Measurements from ENCODE around the gene HYPK. TPM values are rescaled to one million over a fixed set of nuclear protein-coding genes. Genes with fewer than 3 reads are reported as not detected.
A peak's percentile ranks its signal among the peaks of the same experiment; 100 is the strongest.
"Not testable (repeated sequence)": the region's sequence is repeated elsewhere in the genome, so short reads cannot be mapped to it uniquely, and the experiment has no call there.

Gene HYPK
- total and polyA plus RNA-seq, 2 of the 8 experiments (the other 6 are each of a cell fraction or from before 2014, with no cell fraction given), result 5.4 to 17.6 TPM

GRCh38 chr15:43825305-43825704, 24.9 kb downstream of the HYPK start:
- H2BK12ac ChIP-seq (ENCODE audit: low read depth, low read length); H3K14ac ChIP-seq (ENCODE audit: insufficient read length); H3K23ac ChIP-seq (ENCODE audit: insufficient read length); H2BK15ac ChIP-seq (ENCODE audit: low read length); H4K5ac ChIP-seq (ENCODE audit: insufficient read length, low read depth, low read length); H4K91ac ChIP-seq (replicated peaks; ENCODE audit: insufficient read length, low read length); H4K8ac ChIP-seq (ENCODE audit: extremely low read depth, insufficient read depth, low read length); H2AK5ac ChIP-seq (ENCODE audit: low read depth, low read length); H3K79me1 ChIP-seq (ENCODE audit: low read depth, low read length); H3K9ac ChIP-seq (replicated peaks in 1 of 4; ENCODE audit: extremely low read depth in 1 of 4, low read depth in 3 of 4, low read length in 3 of 4); H3K56ac ChIP-seq (replicated peaks; ENCODE audit: insufficient read length, low read depth, low read length); H3K4ac ChIP-seq (replicated peaks; ENCODE audit: insufficient read length, low read depth, low read length); H3K9me3 ChIP-seq (ENCODE audit: insufficient read depth in 2 of 2, low read depth in 1 of 2, low read length in 1 of 2); H4K20me1 ChIP-seq (replicated peaks in 1 of 2; ENCODE audit: control insufficient read depth in 1 of 2, insufficient read depth in 2 of 2, low read length in 2 of 2); H3K4me2 ChIP-seq (ENCODE audit: insufficient read depth in 1 of 2, low read depth in 2 of 2, low read length in 2 of 2); H3K4me3 ChIP-seq (ENCODE audit: extremely low read depth in 1 of 4, insufficient read depth in 2 of 4, low read depth in 3 of 4, low read length in 4 of 4); H2BK5ac ChIP-seq (ENCODE audit: low read depth, low read length); CTCF ChIA-PET (ENCODE audit: partially characterized antibody); H3K18ac ChIP-seq (ENCODE audit: extremely low read depth, low read length); H2BK20ac ChIP-seq (ENCODE audit: low read length); DNase-seq (ENCODE audit: low read depth in 1 of 2, low spot score in 2 of 2); H3K36me3 ChIP-seq (ENCODE audit: control insufficient read depth in 2 of 4, insufficient read depth in 4 of 4, low read length in 3 of 4); H2BK120ac ChIP-seq (replicated peaks; ENCODE audit: low read depth, low read length); H2AFZ ChIP-seq (ENCODE audit: low read length); H3K4me1 ChIP-seq (replicated peaks in 1 of 4; ENCODE audit: control insufficient read depth in 3 of 4, insufficient read depth in 4 of 4, low read length in 3 of 4); FAIRE-seq; H3K23me2 ChIP-seq (ENCODE audit: low read depth, low read length); H3K27ac ChIP-seq (ENCODE audit: low read depth, low read length): not testable (repeated sequence)
- Histone ChIP-seq H3K27me3 (replicated peaks in 1 of 4; ENCODE audit: control insufficient read depth in 3 of 4, extremely low read depth in 1 of 4, insufficient read depth in 3 of 4, low read length in 3 of 4) (peaks cover 0 to 16% (median 4%) of the 10 kb centered on the region in 4 experiments; a peak in 4 of 7 replicates), H3K79me2 (ENCODE audit: control insufficient read depth in 1 of 2, insufficient read depth in 2 of 2, low read length in 2 of 2) (peaks cover 3 to 28% of the 10 kb centered on the region in 2 experiments)
- POLR2A ChIA-PET (ENCODE audit: partially characterized antibody), result interaction anchor here (1.3 to 3.2 kb wide), 5 partner anchors 24 to 49 kb away, joined by 3 to 22 read pairs (median 10); partner anchors contain the start of genes ELL3, HYPK and SERINC4
- peak; percentile 6 for TF ChIP-seq RNF2 (IDR thresholded peaks at IDR 0.05; ENCODE audit: borderline replicate concordance, low read depth, low read length, missing control alignments, poor library complexity, severe bottlenecking)
- WGBS, 2 experiments (ENCODE audit: extremely low coverage in 1 of 2, insufficient coverage in 1 of 2, insufficient read length in 1 of 2, insufficient replicate concordance in 2 of 2, low coverage in 1 of 2, low lambda C conversion rate in 2 of 2, missing lambda C conversion rate in 1 of 2), result 93% methylated on average over 11 of the region's 11 CpGs; no CpG with 5 or more reads in 1 of the 2 experiments
